PC-3 (cell line): ENCODE results near the gene OBP2B. TPM values are rescaled to one million over a fixed set of nuclear protein-coding genes. Genes with fewer than 3 reads are reported as not detected.

Source experiments
- ATAC-seq: fragments of 200-7000 bp; cut with Tn5 transposase; 2 replicates; pipeline ENCODE4 v1.9.1; 2020; ENCODE audit warnings: mild to moderate bottlenecking, moderate library complexity
- BruUV-seq: library from RNA; stranded (reverse); fragments of 400-500 nt; replicated peaks from 2 replicates; lab custom pipeline; 2021; lab: Mats Ljungman, UMichigan
- CTCF ChIA-PET: fragments of 300-600 bp; sonication (Branson Sonifier 250); formaldehyde crosslinking; loops from one replicate; lab custom pipeline; 2022; ENCODE audit warnings: antibody characterized with exemption; lab: Charles Lee
- POLR2A ChIA-PET: fragments of 300-600 bp; sonication (Branson Sonifier 250); formaldehyde crosslinking; loops from one replicate; lab custom pipeline; 2022; ENCODE audit warnings: antibody characterized with exemption; ENCODE audit not compliant: unreplicated experiment; lab: Charles Lee
- DNase-seq: peaks from one replicate; pipeline ENCODE4 v3.0.0-alpha.2; 2015
- H2AFZ ChIP-seq: fragments of 300-600 bp; sonication (generic); 2 replicates; pipeline ENCODE4 v1.6.0; 2016; ENCODE audit warnings: antibody characterized with exemption, low read length
- H3F3A ChIP-seq: fragments of 300-600 bp; sonication (generic); one replicate; pipeline ENCODE4 v1.6.0; 2017; ENCODE audit warnings: antibody characterized with exemption, low read length, control low read depth, mild to moderate bottlenecking; ENCODE audit not compliant: unreplicated experiment
- H3K27ac ChIP-seq: fragments of 300-600 bp; sonication (generic); 2 replicates; pipeline ENCODE4 v1.5.1; 2016; ENCODE audit warnings: mild to moderate bottlenecking, low read length
- H3K27me3 ChIP-seq: fragments of 300-600 bp; sonication (generic); 2 replicates; pipeline ENCODE4 v1.6.1; 2016; ENCODE audit warnings: low read length, mixed read lengths
- H3K36me3 ChIP-seq: fragments of 300-600 bp; sonication (generic); 2 replicates; pipeline ENCODE4 v1.6.1; 2016; ENCODE audit warnings: low read depth, mixed run types, low read length, mixed read lengths
- H3K4me1 ChIP-seq: fragments of 300-600 bp; sonication (generic); 2 replicates; pipeline ENCODE4 v1.5.1; 2016; ENCODE audit warnings: low read length; ENCODE audit not compliant: insufficient read depth
- H3K4me2 ChIP-seq: fragments of 300-600 bp; sonication (generic); 2 replicates; pipeline ENCODE4 v1.6.0; 2016; ENCODE audit warnings: low read length
- H3K4me3 ChIP-seq: fragments of 300-600 bp; sonication (generic); 2 replicates; pipeline ENCODE4 v1.5.1; 2016; ENCODE audit warnings: mild to moderate bottlenecking, low read length, mixed read lengths
- H3K79me2 ChIP-seq: fragments of 300-600 bp; sonication (generic); 2 replicates; pipeline ENCODE4 v1.6.1; 2017; ENCODE audit warnings: low read length, mixed read lengths
- H3K9ac ChIP-seq: fragments of 300-600 bp; sonication (generic); 2 replicates; pipeline ENCODE4 v1.6.0; 2016; ENCODE audit warnings: mild to moderate bottlenecking, low read length
- H3K9me2 ChIP-seq: fragments of 300-600 bp; sonication (generic); replicated peaks from 2 replicates; pipeline ENCODE4 v1.6.1; 2016; ENCODE audit warnings: mixed run types, low read length, mixed read lengths
- H3K9me3 ChIP-seq: fragments of 300-600 bp; sonication (generic); 2 replicates; pipeline ENCODE4 v1.6.1; 2016; ENCODE audit warnings: low read length, mixed read lengths
- H4K20me1 ChIP-seq: fragments of 300-600 bp; sonication (generic); 2 replicates; pipeline ENCODE4 v1.6.1; 2016; ENCODE audit warnings: low read length, mixed read lengths
- CTCF ChIP-seq: fragments of 300-600 bp; sonication (generic); conservative IDR thresholded peaks from 2 replicates; pipeline ENCODE4 v1.5.1; 2017; ENCODE audit warnings: antibody characterized with exemption, low read depth, mild to moderate bottlenecking, low read length
- EZH2 ChIP-seq: fragments of 300-600 bp; sonication (generic); IDR thresholded peaks from one replicate; pipeline ENCODE4 v1.6.1; 2017; ENCODE audit warnings: antibody characterized with exemption, mild to moderate bottlenecking, low read length; ENCODE audit not compliant: unreplicated experiment
- EZH2phosphoT487 ChIP-seq: fragments of 300-600 bp; sonication (generic); IDR thresholded peaks from 2 replicates; pipeline ENCODE4 v1.6.1; 2018; ENCODE audit warnings: mild to moderate bottlenecking, antibody characterized with exemption, low read length, borderline replicate concordance
- intact Hi-C: fragments of 100-400 bp; cut with micrococcal nuclease; formaldehyde crosslinking; loops from 2 replicates; pipeline ENCODE4 v1.9.0; 2023
- total RNA-seq: library from RNA; depleted of rRNA; stranded (reverse); fragments of >200 nt; gene quantifications from 2 replicates; pipeline ENCODE4 v1.2.3, GENCODE V29; 2014

The OBP2B gene
- total RNA-seq, 1 experiment from 2014 or later, result not detected

DNA sequence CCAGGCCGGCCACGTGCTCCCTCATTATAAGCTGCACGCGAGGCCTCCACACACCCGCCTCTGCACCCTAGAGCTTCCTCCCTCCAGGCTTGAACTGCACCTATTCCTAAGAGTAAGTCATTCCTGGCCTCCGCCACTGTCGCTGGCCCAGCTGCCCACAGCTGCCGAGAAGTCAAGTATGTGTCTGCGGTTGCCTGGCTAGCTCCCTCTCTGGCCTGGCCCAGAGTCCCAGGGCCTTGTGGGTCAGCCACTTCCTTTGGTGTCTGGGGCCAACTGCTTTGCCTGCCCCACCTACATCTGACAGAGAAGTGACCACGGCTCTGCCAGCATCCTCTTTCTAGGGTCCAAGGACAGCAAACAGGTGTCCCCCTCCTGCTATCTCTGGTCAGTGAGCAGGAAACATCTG is 47.6 kb upstream of the OBP2B start:
- intact Hi-C loops, result no loop called here
- no peaks in the 10 kb centered on the region for H3K27me3 ChIP-seq
- TF ChIP-seq EZH2, result no peak
- no peak for TF ChIP-seq CTCF
- no peak for TF ChIP-seq EZH2phosphoT487
- no peak overlapping the region for H3K4me2 ChIP-seq
- H2AFZ ChIP-seq, result no peak overlapping the region
- no peaks in the 10 kb centered on the region for H3F3A ChIP-seq
- BruUV-seq, result no TSS peak
- H3K4me3 ChIP-seq, result no peak overlapping the region
- no peaks in the 10 kb centered on the region for H3K9me3 ChIP-seq
- POLR2A ChIA-PET, result no interaction called here
- no peaks in the 10 kb centered on the region for H4K20me1 ChIP-seq
- no peak overlapping the region for H3K27ac ChIP-seq
- ATAC-seq, result no peak
- H3K9ac ChIP-seq, result no peak overlapping the region
- no peak for DNase-seq
- H3K4me1 ChIP-seq, result peaks cover 15% of the 10 kb centered on the region
- CTCF ChIA-PET, result no interaction called here
- H3K9me2 ChIP-seq, result no peaks in the 10 kb centered on the region
- no peaks in the 10 kb centered on the region for H3K36me3 ChIP-seq
- no peaks in the 10 kb centered on the region for H3K79me2 ChIP-seq

DNA sequence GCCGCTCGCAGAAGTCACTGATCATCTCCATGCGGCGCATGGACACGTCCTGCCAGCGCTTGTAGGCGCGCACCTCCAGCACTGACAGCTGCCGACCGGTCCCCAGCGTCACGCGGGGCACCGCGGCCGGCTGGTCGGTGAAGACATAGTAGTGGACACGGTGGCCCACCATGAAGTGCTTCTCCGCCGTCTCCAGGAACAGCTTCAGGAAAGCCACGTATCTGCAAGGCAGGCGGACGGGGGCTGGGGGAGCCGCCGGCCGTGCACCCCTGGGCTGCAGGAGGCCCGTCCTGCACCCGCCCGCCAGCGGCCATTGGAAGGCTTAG is 47.0 kb upstream of the OBP2B start:
- Histone ChIP-seq H3K4me2 (no peak overlapping the region), H3K9me3 (no peaks in the 10 kb centered on the region), H3F3A (no peaks in the 10 kb centered on the region), H3K79me2 (no peaks in the 10 kb centered on the region), H3K36me3 (no peaks in the 10 kb centered on the region), H3K27ac (no peak overlapping the region), H2AFZ (no peak overlapping the region), H3K9ac (no peak overlapping the region), H3K4me1 (peaks cover 21% of the 10 kb centered on the region), H4K20me1 (no peaks in the 10 kb centered on the region), H3K9me2 (no peaks in the 10 kb centered on the region), H3K4me3 (no peak overlapping the region), H3K27me3 (no peaks in the 10 kb centered on the region)
- DNase-seq (no peak), ATAC-seq (no peak)
- intact Hi-C loops, result no loop called here
- ChIA-PET CTCF (no interaction called here), POLR2A (no interaction called here)
- no peak for TF ChIP-seq EZH2phosphoT487
- no peak for TF ChIP-seq CTCF
- TF ChIP-seq EZH2, result no peak
- no TSS peak for BruUV-seq

GRCh38 chr9:133255371-133256135 is 46.5 kb upstream of the OBP2B start:
- Histone ChIP-seq H3K4me3 (no peak overlapping the region), H3K4me2 (no peak overlapping the region), H3K36me3 (no peaks in the 10 kb centered on the region), H3K4me1 (peaks cover 26% of the 10 kb centered on the region), H3K27me3 (no peaks in the 10 kb centered on the region), H3K9me3 (no peaks in the 10 kb centered on the region), H3K79me2 (no peaks in the 10 kb centered on the region), H4K20me1 (no peaks in the 10 kb centered on the region), H3K27ac (no peak overlapping the region), H3K9ac (no peak overlapping the region), H2AFZ (no peak overlapping the region), H3F3A (no peaks in the 10 kb centered on the region), H3K9me2 (no peaks in the 10 kb centered on the region)
- ChIA-PET CTCF (no interaction called here), POLR2A (no interaction called here)
- no TSS peak for BruUV-seq
- DNase-seq (no peak), ATAC-seq (no peak)
- intact Hi-C loops, result no loop called here
- no peak for TF ChIP-seq EZH2phosphoT487
- no peak for TF ChIP-seq EZH2
- TF ChIP-seq CTCF, result no peak
